ENCODE results near the gene DUSP23. TPM values are rescaled to one million over a fixed set of nuclear protein-coding genes. Genes with fewer than 3 reads are reported as not detected.

Gene DUSP23
- total and polyA plus RNA-seq, 2 experiments from 2014 or later, result 56.3 to 97.6 TPM

- no peak for TF ChIP-seq CTCF (conservative IDR thresholded peaks at IDR 0.05; ENCODE audit: low read depth in 2 of 2)
- TF ChIP-seq ZNF462 (CRISPR knock-in tag; IDR thresholded peaks at IDR 0.05), result no peak
Measured at GRCh38 chr1:159815926-159816325, 35.2 kb downstream of the DUSP23 start (continued).

DNA sequence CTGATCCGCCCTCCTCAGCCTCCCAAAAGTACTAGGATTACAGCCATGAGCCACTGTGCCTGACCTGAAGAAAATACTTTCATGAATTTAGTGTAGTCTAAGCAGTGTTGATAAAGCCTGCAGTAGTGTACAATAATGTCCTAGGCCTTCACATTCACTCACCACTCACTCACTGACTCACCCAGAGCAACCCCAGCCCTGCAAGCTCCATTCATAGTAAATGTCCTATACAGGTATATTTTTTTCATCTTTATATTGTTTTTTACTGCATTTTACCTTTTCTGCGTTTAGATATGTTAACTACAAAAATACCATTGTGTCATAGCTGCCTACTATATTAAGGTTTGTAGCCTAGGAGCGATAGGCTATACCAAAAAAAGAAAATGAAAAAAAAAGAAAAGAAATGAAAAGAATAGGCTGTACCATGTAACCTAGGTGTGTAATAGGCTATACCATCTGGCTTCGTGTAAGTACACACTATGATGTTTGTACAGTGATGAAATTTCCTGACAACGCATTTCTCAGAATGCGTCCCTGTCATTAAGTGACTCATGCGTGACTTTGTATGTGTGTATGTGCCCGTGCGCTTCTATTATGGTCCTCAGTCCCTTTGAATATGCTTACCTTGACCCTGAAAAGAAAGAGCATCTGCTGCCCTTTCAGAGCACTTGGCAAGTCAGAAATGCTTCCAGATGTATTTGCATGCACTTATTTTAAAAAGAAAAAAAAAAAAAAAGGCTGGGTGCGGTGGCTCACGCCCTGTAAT is 36.7 kb downstream of the DUSP23 start:
- Mint-ChIP-seq H3K27me3 (ENCODE audit: insufficient read depth, low read depth, poor library complexity) (peaks cover 3% of the 10 kb centered on the region), H3K27ac (no peak overlapping the region)
- ATAC-seq, result no peak
- no peak for TF ChIP-seq ZNF462 (CRISPR knock-in tag; IDR thresholded peaks at IDR 0.05)

More for the DNA sequence above, 36.7 kb downstream of the DUSP23 start:
- Histone ChIP-seq H3K27me3 (ENCODE audit: insufficient read depth) (no peaks in the 10 kb centered on the region), H3K27ac (ENCODE audit: low read depth) (no peak overlapping the region), H3K4me2 (no peak overlapping the region), H3F3A (replicated peaks; ENCODE audit: low read depth) (no peaks in the 10 kb centered on the region), H3K36me3 (ENCODE audit: insufficient read depth) (no peaks in the 10 kb centered on the region), H3K4me1 (ENCODE audit: insufficient read depth) (no peaks in the 10 kb centered on the region; the same call in 1 of the 2 replicates), H2AFZ (peak overlapping the region; percentile 96), H4K20me1 (replicated peaks; ENCODE audit: insufficient read depth) (no peaks in the 10 kb centered on the region), H3K4me3 (no peak overlapping the region), H3K9me2 (ENCODE audit: insufficient read depth) (peaks cover 7% of the 10 kb centered on the region; the same call in 1 of the 2 replicates), H3K79me2 (replicated peaks; ENCODE audit: insufficient read depth) (no peaks in the 10 kb centered on the region)
- Mint-ChIP-seq H3K36me3 (ENCODE audit: low read depth) (no peaks in the 10 kb centered on the region), H3K4me1 (peaks cover 4% of the 10 kb centered on the region; the same call in 2 of the 3 replicates), H3K9me3 (no peaks in the 10 kb centered on the region; the same call in 2 of the 3 replicates), H3K4me3 (no peak overlapping the region)
- no peak for DNase-seq (ENCODE audit: low spot score)
